Putamen (tissue), 1 donor: ENCODE data around the gene ATAD3A.
"Not testable (repeated sequence)": the region's sequence is repeated elsewhere in the genome, so short reads cannot be mapped to it uniquely, and the experiment has no call there.

Experiments used
- DNase-seq: peaks from one replicate; pipeline ENCODE4 v3.0.0-alpha.2; 2016; ENCODE audit warnings: low spot score

Gene ATAD3A

DNA sequence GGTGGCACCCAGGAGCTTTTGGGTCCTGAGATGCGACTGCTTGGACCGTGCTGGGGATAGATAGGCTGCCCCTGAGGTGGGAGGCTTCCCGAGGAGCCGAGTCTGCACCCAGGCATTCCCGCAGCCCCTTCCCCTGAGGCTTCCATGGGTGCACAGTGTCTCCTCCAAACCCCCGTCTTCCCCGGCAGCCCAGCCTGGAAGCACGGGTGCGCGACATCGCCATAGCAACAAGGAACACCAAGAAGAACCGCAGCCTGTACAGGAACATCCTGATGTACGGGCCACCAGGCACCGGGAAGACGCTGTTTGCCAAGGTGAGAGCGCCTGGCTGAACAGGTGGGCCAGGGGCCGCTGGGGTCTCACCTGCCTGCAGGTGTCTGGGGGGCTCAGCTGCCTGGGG, 11.7 kb downstream of the ATAD3A start:
- not testable (repeated sequence) for DNase-seq

DNA sequence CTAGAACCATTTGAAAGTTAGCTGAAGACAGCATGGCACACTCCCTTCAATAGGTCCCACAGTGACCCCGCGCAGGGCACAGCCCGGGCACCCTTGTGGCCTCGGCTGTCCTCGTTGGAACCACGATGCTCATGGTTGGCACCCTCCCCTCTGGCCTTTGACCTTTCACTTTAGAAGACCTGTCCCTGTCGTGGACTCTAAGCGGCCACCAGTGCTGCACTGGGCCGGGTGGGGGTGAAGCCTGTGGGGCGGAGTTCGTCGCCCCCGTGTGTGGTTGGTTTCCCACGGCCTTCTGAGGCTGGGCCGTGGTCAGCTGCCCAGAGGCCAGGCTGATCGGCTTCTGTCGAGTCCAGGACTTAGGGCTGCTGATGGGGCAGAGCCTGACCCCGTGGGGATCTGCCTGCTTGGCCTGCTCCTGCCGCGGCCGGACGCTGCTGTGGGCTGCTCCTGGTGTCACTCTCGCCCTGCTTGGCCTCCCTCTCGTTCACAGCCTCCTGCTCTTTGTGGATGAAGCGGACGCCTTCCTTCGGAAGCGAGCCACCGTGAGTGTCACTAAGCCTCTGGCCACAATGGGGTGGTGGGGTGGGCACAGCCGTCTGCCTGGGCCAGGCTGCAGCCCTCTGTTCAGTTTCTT, 12.9 kb downstream of the ATAD3A start:
- DNase-seq, result not testable (repeated sequence)

DNA sequence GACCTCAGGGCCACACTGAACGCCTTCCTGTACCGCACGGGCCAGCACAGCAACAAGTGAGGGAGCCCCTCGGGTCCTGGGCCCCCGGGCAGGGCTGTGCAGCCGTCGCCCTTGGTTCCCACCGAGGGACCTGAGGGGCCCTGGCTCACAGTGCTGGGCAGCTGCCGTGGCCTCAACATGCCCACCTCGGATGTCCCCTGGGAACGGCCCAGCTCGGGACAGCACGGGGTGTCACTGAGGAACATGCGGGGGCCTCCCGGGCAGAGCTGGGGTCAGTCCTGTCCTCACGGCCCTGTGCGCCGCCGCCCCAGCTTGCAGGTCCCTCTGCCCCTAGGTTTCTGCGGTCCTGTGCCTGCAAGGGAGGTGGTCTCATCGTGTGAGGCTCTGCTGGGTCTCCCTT, 14.5 kb downstream of the ATAD3A start:
- DNase-seq, result not testable (repeated sequence)

DNA sequence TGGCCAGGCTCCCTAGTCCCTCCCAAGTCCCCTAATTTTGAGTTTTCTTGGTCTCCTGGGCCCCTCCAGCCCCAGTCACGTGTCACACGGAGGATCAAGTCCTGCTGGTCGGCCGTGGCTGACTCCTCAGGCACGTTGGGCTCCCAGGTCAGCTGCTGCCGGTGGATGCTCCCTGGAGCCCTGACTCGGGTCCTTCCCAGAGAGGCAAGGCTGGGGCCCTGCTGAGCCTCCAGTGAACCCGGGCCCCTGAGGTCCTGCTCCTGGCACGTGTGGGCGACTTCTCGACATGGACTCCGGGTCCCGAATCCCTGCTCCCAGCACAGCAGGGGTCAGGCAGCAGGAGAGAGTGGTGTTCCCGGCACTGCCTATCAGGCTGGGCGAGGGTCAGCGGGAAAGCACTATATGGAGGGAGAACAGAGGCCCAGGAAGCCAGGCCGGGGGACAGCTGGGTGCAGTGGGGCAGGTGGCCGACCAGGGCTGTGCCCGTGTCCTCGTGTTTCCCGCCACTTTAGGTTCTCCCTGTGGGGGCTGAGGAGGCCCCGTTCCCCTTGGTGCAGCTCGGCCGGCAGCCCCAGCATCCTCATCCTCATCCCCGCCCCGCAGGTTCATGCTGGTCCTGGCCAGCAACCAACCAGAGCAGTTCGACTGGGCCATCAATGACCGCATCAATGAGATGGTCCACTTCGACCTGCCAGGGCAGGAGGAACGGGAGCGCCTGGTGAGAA, 15.3 kb downstream of the ATAD3A start:
- DNase-seq, result no peak

DNA sequence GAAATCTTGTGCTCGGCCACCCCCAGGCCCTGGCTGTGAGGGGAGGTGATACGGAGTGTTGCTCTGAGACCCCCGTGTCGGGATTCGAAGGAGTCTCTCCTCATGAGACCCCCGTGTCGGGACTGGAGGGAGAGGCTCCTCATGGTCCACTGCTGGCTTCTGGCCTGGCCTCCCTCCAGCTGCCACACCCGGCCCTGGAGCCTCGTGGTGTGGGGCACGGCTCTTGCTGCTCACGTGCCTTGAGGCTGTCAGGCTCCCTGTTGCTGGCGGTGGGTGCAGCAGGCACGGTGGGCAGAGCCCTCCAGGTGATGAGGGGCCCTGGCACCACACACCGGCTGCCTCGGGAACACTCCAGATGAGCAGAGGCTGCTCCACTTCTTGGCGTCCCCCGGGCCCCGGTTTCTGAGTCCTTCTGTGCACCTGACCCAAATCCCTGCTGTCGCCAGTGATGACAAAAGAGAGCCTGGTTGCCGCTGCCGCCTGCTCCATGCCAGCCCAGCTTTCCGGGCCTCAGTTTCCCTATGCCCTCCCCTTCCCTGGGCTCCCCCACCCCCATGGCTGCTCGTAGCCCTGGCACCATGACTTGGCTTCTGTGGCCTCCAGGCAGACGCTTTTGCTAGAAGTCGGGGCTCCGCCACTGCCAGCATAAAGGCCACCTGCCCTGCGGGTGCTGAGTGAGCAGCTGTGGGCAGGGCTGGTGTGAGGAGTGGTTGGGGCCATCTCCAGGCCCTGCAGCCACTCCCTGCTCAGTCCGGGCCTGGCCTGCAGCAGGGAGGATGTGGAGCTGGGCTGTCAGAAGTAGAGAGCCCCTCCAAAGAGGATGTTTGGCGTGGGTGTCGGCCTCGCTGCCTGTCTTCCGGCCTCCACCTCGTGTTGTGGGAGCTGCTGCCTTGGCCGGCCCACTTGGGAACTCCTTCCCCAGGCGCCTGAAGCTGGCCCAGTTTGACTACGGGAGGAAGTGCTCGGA, 16.6 kb downstream of the ATAD3A start:
- no peak for DNase-seq

DNA sequence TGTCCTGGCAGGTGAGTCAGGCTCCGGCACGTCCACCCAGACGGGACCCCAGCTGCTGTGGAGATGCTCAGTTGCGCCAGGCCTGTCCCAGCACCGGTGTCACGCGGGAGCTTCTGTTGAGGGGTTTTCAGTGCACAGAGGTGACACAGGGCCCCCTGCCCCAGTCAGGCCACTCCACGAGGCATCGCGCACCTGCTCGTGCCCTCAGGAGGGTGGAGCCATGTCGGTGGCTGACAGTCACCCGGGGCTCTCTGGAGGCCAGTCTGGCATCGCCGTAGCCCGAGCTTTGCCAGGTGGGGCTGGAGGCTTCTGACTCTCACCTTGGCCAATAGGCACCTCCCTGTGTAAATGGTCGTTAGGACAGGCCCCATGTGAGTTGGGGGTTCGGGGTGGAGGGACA, 17.4 kb downstream of the ATAD3A start:
- no peak for DNase-seq

DNA sequence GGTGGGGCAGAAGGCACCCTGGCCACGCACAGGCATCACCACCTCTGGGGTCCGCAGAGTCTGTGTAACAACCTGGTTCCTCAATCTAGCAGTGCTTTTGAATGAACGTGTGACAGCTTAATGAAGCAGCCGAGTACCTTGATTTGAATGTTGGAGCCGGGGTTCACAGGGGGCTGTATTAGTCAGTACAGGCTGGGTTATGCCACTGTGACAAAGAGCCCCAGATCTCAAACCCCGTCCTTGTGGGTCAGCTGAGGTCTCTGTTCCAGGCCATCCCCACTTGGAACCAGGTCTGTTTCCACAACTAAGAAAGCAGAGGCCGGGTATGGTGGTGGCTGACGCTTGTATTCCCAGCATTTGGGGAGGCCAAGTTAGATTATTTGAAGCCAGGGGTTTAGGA, 18.0 kb downstream of the ATAD3A start:
- no peak for DNase-seq

DNA sequence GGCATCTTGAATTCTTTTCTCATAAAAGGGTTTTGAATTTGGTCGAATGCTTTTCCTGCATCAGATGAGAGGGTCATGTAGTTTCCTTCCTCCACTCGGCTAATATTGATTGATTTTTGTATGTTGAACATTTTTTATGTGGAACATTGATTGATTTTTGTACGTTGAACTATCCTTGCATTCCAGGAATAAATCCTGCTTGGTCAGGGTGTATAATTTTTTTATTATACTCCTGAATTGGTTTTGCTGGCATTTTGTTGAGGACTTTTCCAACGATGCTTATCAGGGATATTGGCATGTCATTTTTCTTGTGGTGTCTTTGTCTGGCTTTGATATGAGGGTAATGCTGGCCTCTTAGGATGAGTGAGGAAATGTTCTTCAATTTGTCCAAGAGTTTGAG, 20.0 kb downstream of the ATAD3A start:
- no peak for DNase-seq

DNA sequence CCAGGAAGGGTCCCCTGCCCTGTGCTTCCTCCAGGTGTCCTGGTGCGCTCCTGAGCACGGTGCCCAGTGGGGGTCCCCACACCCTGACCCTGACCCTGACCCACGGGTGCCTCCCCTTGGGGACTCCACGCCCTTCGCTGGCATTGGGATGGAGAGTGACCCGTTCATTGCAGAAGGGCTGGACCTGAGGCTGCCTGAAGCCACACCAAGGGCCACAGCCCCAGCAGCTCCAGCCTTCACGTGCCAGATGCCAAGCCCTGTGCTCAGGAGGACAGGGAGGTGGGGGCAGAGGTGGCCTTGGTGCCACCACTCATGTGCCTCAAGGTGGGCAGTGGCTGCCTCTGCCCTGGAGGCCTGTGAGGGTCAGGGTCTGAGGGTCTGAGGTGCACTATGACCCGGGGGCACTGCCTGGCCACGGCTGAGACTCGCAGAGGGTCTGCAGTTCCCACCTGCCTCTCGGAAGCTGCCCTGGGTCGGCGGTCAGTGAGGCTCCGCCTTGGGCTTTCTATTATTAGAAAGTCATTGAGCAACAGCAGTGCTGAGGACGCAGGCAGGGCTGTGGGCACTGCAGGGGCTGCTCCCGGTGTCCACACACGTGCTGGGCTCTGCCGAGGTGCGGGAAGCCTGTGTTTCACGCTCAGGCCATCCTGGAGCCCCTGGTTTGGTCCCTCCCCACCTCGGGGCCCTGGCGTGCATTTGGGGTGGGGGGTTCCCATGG, 21.4 kb downstream of the ATAD3A start:
- not testable (repeated sequence) for DNase-seq

DNA sequence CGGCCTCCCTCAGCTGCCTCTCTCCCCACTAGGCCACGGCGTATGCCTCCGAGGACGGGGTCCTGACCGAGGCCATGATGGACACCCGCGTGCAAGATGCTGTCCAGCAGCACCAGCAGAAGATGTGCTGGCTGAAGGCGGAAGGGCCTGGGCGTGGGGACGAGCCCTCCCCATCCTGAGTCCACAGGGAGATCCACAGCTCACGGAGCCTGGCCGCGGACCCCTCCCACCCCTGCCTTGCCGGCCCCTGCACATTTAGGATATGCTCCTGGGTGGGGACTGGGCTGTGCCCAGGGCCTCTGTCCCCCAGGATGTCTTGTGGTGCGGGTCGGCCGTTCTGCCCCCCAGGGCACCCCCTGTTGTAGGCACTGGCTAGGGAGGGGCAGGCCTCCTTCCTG, 21.9 kb downstream of the ATAD3A start:
- not testable (repeated sequence) for DNase-seq

DNA sequence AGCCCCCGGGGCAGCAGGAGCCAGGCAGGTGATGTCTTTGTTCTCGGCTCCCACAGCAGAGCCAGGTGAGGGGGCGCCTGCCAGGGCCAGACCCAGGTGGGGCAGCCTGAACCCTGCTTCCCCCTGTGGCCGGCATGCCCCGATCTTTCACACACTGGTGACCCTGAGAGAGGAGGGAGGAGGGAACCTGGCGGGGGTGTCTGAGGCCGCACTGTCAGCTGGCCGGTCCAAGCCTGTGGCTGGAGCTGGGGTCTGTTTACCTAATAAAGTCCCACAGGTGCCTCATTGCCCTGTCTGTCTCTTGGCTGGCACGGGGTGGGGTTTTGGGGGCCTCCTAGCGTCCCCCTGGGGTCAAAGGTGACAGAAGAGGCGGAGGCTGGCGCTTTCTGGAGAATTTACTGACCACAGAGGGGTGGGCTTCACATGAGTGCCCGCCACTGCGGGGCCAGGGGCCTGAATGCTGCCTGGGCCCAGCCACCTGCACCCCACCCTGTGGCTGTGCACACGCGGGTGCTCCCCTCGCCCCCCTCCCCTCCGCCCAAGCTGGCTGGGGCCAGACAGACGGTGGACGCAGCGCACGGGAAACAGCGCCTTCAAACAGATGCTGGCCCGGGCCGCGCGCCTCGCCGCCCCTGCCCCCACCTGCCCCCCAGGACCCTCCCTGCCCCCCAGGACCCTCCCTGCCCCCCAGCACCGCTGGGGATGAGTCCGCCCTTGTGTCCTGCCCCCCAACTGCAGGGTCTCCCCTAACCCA, 22.6 kb downstream of the ATAD3A start:
- DNase-seq, result no peak

DNA sequence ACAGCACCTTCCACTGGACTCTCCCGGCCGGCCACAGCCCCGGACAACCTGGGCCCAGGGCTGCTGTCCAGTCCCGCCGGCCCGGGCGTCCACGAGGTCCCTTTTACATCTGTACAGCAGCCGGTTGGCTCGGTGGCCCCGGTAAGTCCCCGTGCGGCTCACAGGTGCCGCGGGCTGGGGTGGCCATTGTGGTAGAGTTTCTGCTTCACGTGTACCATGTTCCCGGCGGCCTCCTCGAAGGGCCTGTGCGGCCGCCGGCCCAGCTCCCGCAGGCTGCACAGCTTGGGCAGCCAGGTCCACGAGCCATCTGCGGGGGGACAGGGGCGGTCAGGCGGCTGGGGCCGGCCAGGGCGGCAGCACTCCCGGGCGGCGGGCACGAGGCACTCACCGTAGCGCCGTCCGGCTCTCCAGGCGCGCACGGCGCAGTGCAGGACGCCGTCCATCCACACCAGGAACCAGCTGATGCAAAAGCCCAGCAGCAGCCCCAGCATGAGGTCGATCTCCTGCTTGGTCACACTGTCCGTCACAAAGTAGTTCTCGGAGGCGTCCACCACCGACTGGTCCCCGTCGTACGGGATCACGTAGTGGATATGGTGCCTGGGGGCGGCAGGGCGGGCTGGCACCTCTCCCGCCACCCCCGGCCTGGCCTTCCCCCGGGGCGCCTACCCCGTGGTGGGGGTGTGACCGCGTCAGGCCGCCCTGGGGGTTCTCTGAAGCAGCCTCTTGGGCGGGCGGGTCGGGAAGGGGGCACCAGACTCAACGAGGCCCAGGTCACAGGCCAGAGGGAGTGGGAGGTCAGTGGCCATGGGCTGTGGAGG, 23.4 kb downstream of the ATAD3A start:
- no peak for DNase-seq

DNA sequence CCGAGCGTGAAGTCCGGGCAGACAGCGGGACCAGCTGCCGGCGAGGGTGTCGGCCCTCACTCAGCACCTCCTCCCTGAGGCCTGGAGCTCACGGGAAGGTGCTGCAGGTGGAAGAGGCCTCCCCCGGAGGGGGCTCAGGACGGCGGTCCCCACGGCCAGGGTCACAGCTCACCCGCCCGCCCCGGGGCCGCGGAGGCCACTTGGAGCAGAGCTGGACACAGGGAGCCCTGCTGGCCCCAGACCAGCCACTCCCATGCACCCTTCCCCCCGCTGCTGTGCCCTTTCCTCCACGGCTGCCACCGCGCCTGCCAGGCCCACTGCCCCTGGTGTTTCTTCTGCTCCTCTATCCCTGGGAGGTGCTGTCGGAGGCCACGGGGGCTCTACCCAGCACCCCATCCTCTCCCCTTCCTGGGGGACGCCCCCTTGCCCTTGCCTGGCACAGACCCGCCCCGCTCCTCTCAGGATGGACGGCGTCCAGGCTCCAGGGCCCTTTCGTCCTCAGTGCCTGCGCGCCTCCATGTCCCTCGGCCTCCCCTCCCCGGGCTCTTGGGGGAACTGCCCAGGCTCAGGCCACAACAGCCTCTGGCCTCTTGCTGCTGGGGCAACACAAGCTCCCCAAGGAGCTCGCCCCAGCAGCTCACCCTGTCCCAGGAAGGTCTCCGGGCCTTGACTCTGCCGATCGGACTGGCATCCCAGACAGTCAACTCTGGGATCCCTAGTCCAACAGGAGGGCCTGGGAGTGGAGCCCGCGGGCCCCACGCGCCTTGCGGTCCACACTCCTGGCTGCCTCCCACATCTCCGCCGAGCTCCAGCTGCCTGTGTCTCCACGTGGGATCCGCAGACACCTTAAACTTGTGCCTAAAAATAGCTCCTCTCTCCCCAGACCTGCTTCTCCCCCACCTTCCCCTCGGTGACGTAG, 24.3 kb downstream of the ATAD3A start:
- DNase-seq, result peak; percentile 67

DNA sequence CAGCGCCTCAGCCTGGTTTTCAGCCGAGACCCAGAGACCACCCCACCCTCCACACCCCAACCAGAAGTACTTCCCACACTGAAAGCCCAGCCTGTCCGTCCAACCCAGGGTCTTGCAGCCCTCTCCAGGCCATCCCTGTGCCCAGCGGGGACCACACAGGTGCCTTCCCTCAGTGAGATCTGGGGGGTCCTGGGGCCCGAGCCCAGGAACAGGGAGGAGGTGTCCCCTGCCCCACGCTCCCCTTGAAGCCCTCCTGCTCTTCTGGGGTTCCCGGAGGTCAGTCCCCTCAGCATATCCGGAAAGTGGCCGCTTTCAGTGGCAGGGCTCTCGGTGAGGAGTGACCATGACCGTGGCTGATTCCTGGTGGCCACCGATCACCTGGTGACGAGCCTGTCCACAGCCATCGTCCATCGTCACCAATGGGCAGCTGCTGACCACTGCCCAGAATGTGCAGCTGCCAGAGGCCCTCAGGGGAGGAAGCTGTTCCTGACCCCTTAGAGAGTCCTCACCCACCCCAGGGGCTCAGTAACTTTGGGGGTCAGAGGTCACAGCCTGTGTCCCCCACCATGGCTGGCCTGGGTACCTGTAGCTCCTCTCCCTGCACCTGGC, 25.1 kb downstream of the ATAD3A start:
- no peak for DNase-seq

DNA sequence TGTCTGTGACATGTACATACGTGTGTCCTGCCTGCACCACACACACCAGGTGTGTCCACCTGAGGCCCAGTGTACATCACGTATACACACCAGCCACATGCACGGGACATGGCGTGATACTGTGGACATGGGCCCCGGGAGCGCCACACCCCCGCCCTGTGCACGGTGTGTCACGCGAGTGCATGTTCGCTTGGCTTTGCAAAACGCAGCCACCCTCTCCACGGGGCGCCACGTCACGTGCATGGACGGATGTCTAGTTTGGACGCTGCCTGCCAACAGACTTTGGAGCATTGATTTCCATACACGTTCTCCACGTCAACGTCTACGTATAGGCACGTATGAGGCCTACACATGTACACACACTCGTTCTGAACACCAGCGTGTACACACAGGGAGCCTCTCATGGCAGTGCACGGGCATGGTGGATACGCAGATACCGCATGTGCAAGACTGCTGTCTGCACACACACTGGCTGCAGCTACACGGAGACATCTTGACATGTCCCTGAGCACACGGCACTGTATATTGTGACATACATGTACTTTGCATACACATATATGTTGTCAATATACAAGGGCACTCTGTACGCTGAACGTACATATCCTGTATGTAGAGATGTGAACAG, 25.8 kb downstream of the ATAD3A start:
- no peak for DNase-seq

DNA sequence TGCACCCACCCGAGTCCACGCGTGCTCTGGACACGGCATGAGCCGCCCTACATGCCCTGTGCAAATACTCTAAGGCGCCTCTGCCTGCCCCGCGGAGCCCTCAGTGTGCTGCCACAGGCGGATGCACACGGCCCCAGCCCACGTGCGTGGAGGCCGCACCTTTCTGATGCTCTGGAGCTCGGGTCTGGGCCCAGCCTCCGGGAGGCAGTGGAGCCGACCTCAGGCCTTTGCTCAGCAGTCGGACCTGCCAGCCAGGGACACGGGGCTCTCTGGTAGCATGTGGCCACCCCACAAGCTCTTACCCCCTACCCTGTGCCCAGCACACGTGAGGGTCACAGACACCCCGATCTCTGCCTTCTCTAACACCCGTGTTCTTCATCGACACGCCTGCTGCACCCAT, 26.4 kb downstream of the ATAD3A start:
- no peak for DNase-seq

DNA sequence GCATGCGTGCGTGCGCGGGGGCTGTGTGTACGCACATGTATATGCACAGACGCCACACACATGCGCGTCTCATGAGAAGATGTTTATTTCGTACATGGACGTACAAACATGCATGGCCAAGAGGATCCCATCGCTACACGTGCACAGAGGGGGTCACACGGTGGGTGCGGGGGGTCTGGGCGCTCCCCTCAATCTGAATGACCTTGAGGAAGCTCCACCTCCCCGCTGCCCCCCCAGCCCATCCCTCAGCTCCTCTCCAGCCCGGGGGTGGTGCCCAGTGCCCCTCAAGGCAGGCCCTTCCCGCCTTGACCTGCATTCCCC, 27.0 kb downstream of the ATAD3A start:
- DNase-seq, result no peak

DNA sequence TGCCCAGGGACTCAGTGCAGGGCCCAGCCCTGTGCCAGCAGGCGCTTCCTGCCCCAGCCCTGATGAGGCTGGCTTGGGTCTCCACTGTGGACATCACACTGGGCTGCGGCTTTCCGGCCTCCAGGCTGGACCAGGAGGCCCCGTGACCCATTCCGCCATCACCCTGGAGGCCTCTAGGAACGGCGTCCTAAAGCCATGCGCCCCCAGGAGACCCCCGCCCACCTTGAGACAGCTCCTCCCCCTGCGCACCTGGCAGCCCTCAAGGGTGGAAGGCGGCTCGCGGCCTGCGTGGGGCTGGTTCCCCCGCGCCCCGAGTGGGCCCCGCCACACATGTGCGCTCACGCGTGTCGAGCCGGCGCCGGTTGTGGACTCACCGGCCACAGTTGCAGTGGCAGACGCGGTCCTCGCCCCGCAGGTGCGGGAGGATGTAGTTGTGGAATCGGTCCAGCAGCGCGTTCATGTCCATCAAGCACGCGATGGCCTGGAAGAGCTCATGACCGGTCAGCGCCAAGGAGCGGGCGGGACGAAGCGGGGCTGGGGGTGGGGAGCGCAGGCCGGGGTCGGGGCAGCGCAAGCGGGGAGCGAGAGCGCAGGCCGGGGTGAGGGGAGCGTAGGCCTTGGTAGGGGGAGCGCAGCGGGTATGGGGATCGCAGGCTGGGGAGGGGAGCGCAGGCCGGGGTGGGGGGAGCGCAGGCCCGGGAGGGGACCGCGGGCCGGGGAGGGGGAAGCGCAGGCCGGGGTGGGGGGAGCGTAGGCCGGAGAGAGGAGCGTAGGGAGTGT, 27.5 kb downstream of the ATAD3A start:
- no peak for DNase-seq
